GM18526 (cell line): ENCODE results near the gene TPRX1.

Source experiments
- POLR2A ChIP-seq: IDR thresholded peaks from 3 replicates; pipeline ENCODE4 v1.6.1; 2011; ENCODE audit not compliant: insufficient read length; ENCODE audit errors: extremely low read depth

TPRX1 gene

GRCh38 chr19:47756953-47757608 lies 47.3 kb downstream of the TPRX1 start:
- no peak for TF ChIP-seq POLR2A

GRCh38 chr19:47756627-47756929 lies 47.8 kb downstream of the TPRX1 start:
- TF ChIP-seq POLR2A = no peak

GRCh38 chr19:47755762-47756626 lies 48.4 kb downstream of the TPRX1 start:
- TF ChIP-seq POLR2A = no peak

GRCh38 chr19:47755065-47755761 lies 49.1 kb downstream of the TPRX1 start:
- no peak for TF ChIP-seq POLR2A

GRCh38 chr19:47754206-47755064 lies 49.9 kb downstream of the TPRX1 start:
- no peak for TF ChIP-seq POLR2A

GRCh38 chr19:47752440-47753211 lies 51.7 kb downstream of the TPRX1 start:
- no peak for TF ChIP-seq POLR2A
